Measurements from ENCODE around the gene EFS. TPM values are rescaled to one million over a fixed set of nuclear protein-coding genes. Genes with fewer than 3 reads are reported as not detected.

The EFS gene
- total RNA-seq, 4 donors from 2014 or later, result 31.4 to 38.2 (median 34.2) TPM

GRCh38 chr14:23409966-23410635, 45.1 kb upstream of the EFS start:
- no peak for TF ChIP-seq POLR2A (IDR thresholded peaks at IDR 0.05)
- TF ChIP-seq, protein P1, sequence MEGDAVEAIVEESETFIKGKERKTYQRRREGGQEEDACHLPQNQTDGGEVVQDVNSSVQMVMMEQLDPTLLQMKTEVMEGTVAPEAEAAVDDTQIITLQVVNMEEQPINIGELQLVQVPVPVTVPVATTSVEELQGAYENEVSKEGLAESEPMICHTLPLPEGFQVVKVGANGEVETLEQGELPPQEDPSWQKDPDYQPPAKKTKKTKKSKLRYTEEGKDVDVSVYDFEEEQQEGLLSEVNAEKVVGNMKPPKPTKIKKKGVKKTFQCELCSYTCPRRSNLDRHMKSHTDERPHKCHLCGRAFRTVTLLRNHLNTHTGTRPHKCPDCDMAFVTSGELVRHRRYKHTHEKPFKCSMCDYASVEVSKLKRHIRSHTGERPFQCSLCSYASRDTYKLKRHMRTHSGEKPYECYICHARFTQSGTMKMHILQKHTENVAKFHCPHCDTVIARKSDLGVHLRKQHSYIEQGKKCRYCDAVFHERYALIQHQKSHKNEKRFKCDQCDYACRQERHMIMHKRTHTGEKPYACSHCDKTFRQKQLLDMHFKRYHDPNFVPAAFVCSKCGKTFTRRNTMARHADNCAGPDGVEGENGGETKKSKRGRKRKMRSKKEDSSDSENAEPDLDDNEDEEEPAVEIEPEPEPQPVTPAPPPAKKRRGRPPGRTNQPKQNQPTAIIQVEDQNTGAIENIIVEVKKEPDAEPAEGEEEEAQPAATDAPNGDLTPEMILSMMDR (IDR thresholded peaks at IDR 0.05), result no peak
- TF ChIP-seq EP300 (IDR thresholded peaks at IDR 0.05), result no peak
- no peaks in the 10 kb centered on the region for H3K9me3 ChIP-seq
- H3K36me3 ChIP-seq, result no peaks in the 10 kb centered on the region
- H3K27me3 ChIP-seq, result no peaks in the 10 kb centered on the region
- no peak overlapping the region for H3K4me3 ChIP-seq
- 71 to 85% methylated on average over 14 of the region's 14 CpGs for WGBS, 2 donors
- no peak overlapping the region for H3K27ac ChIP-seq
- no peaks in the 10 kb centered on the region for H3K4me1 ChIP-seq
- DNase-seq (ENCODE audit: low spot score in 2 of 2), result no peak

DNA sequence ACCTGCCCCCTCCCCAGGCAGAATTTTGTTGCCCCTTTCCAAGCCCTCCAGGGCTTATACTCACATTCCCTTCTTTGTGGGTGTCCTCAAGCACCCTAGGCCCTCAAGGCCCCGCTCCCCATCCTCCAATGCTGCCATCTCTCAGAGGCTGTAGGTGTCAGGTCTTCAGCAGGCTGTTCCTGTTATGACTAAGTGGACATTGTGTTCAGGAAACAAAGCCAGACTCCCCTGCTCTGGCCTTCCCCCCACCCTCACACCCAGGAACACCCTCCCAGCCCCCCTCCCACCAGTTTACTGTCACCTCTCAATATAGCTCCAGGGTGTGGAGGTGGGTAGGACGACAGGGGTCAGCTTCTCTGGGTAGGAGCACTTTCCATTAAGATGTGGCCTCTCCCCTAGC, 44.5 kb upstream of the EFS start:
- H3K27ac ChIP-seq, result no peak overlapping the region
- H3K4me1 ChIP-seq, result no peaks in the 10 kb centered on the region
- no peak for DNase-seq (ENCODE audit: low spot score in 2 of 2)
- WGBS, 2 donors, result 74 to 78% methylated on average over 2 of the region's 2 CpGs
- H3K27me3 ChIP-seq, result no peaks in the 10 kb centered on the region
- no peaks in the 10 kb centered on the region for H3K36me3 ChIP-seq
- no peak overlapping the region for H3K4me3 ChIP-seq
- H3K9me3 ChIP-seq, result no peaks in the 10 kb centered on the region
- no peak for TF ChIP-seq POLR2A (IDR thresholded peaks at IDR 0.05)

- Histone ChIP-seq H3K9me3 (no peaks in the 10 kb centered on the region), H3K4me3 (no peak overlapping the region), H3K36me3 (no peaks in the 10 kb centered on the region), H3K27ac (no peak overlapping the region), H3K4me1 (no peaks in the 10 kb centered on the region), H3K27me3 (no peaks in the 10 kb centered on the region)
- no peak for DNase-seq (ENCODE audit: low spot score in 2 of 2)
- TF ChIP-seq POLR2A (IDR thresholded peaks at IDR 0.05), result no peak
- TF ChIP-seq, protein P1 (IDR thresholded peaks at IDR 0.05), result no peak
- TF ChIP-seq EP300 (IDR thresholded peaks at IDR 0.05), result no peak
- WGBS, 2 donors, result 55 to 56% methylated on average over 5 of the region's 5 CpGs
Observed at GRCh38 chr14:23408307-23408630, 43.3 kb upstream of the EFS start.

GRCh38 chr14:23407516-23408306, 42.7 kb upstream of the EFS start, which contains the start of gene MYH6:
Gene MYH6, minus strand, starts transcription at chr14:23408273. Its CDS starts 1,050 bp downstream, at chr14:23407223.
- H3K4me3 ChIP-seq, result no peak within 1 kb of the TSS
- WGBS, 2 donors, result 78 to 83% methylated on average over 15 of the region's 15 CpGs
- H3K4me1 ChIP-seq, result no peaks in the 10 kb centered on the region
- peaks cover 0 to 5% of the 10 kb centered on the region in 2 donors for H3K27me3 ChIP-seq
- H3K27ac ChIP-seq, result no peak within 1 kb of the TSS
- no peaks in the 10 kb centered on the region for H3K36me3 ChIP-seq
- TF ChIP-seq POLR2A (IDR thresholded peaks at IDR 0.05) (no peak), EP300 (IDR thresholded peaks at IDR 0.05) (no peak)
- TF ChIP-seq, protein P1 (IDR thresholded peaks at IDR 0.05), result no peak
- no peaks in the 10 kb centered on the region for H3K9me3 ChIP-seq
- no peak for DNase-seq (ENCODE audit: low spot score in 2 of 2)

- 78 to 80% methylated on average over 13 to 15 of the region's 15 CpGs for WGBS, 2 donors
- Histone ChIP-seq H3K4me3 (no peak overlapping the region), H3K36me3 (no peaks in the 10 kb centered on the region), H3K4me1 (no peaks in the 10 kb centered on the region), H3K27me3 (peaks cover 0 to 8% of the 10 kb centered on the region in 2 donors), H3K27ac (no peak overlapping the region), H3K9me3 (no peaks in the 10 kb centered on the region)
- TF ChIP-seq POLR2A (IDR thresholded peaks at IDR 0.05) (no peak), EP300 (IDR thresholded peaks at IDR 0.05) (no peak)
- TF ChIP-seq, protein P1 (IDR thresholded peaks at IDR 0.05), result no peak
- no peak for DNase-seq (ENCODE audit: low spot score in 2 of 2)
Observed at GRCh38 chr14:23406725-23407355, 41.9 kb upstream of the EFS start.

All from tibial nerve (tissue), 4 donors.